Astrocyte of the spinal cord (primary cell): Measurements from ENCODE around the gene MCOLN2.

ENCODE experiments used
- DNase-seq: peaks from one replicate; pipeline ENCODE4 v3.0.0; 2011; ENCODE audit warnings: low read depth, low spot score
- H3K4me3 ChIP-seq: 2 replicates; pipeline ENCODE4 v1.5.1; 2011; ENCODE audit warnings: low read depth, mild to moderate bottlenecking, low read length, moderate library complexity
- in situ Hi-C: cut with HindIII; loops from 2 replicates; pipeline ENCODE4 v1.10.0; 2017; ENCODE audit warnings: low sequenced_read_pairs
- TF ChIP-seq, protein P1 (sequence below): IDR thresholded peaks from 2 replicates; pipeline ENCODE4 v1.5.1; 2012; ENCODE audit warnings: low read depth, mild to moderate bottlenecking, low read length, inconsistent platforms

The MCOLN2 gene

DNA sequence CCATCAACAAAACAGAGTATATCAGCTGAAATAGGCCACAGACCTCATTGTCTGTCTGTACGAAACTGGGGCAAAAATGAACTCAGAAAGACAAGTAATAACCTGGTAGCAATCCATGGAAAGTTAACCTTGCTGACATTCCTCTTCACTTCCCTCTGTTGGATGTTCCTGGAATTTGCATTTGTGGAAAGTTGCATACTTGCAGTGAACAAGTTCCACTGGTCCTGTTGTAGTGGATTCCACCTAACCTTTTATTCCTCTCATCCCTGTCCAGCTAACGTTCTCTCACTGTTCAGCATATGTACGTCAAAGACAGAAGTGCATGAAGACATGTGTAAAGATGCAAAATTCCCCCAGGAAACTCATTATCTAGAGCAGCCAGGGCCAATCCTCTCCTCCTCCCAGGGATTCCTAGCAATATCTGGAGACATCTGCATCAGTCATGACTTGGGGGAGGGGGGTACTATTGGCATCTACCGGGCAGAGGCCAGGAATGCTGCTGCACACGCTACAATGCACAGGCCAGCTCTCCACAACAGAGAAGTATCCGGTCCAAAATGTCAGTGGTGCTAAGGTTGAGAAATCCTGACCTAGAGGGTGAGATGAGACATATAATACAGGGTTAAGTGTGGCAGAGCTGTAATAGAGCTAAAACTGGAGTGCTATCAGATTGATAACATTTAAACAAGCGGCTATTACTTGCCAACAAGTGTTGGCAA is 112.1 kb downstream of the MCOLN2 start:
- in situ Hi-C loops, result no loop called here
- TF ChIP-seq, protein P1, sequence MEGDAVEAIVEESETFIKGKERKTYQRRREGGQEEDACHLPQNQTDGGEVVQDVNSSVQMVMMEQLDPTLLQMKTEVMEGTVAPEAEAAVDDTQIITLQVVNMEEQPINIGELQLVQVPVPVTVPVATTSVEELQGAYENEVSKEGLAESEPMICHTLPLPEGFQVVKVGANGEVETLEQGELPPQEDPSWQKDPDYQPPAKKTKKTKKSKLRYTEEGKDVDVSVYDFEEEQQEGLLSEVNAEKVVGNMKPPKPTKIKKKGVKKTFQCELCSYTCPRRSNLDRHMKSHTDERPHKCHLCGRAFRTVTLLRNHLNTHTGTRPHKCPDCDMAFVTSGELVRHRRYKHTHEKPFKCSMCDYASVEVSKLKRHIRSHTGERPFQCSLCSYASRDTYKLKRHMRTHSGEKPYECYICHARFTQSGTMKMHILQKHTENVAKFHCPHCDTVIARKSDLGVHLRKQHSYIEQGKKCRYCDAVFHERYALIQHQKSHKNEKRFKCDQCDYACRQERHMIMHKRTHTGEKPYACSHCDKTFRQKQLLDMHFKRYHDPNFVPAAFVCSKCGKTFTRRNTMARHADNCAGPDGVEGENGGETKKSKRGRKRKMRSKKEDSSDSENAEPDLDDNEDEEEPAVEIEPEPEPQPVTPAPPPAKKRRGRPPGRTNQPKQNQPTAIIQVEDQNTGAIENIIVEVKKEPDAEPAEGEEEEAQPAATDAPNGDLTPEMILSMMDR, result no peak
- no peak for DNase-seq
- H3K4me3 ChIP-seq, result no peak overlapping the region

- in situ Hi-C loops, result no loop called here
- no peak for DNase-seq
- TF ChIP-seq, protein P1, result no peak
- no peak overlapping the region for H3K4me3 ChIP-seq
These were observed 113.6 kb downstream of the MCOLN2 start for GRCh38 chr1:84883286-84883685.

DNA sequence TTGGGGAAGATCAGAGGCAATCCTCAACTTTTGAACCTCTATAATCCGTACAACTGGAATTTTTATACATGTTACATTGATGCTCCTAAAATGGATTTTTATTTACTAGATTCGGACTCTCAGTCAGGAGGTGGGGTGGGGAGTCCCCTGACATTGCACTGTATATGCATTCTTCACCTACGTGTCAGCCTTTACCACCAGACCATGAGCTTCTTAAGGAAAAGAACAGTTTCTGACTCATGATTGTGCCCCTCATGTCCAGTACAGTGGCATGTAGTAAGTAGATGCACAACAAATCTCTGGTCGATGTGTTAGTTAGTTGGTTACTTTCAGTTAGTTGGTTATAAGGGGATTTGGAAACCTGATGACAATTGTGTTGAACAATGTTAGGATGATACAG is 119.3 kb downstream of the MCOLN2 start:
- TF ChIP-seq, protein P1, result no peak
- DNase-seq, result no peak
- in situ Hi-C loops, result no loop called here

GRCh38 chr1:84876353-84876752 is 120.6 kb downstream of the MCOLN2 start:
- in situ Hi-C loops, result no loop called here
- no peak overlapping the region for H3K4me3 ChIP-seq
- no peak for DNase-seq
- TF ChIP-seq, protein P1, result no peak

More for the DNA sequence above, 119.3 kb downstream of the MCOLN2 start:
- no peak overlapping the region for H3K4me3 ChIP-seq
